ENCODE measurements around the gene ASRGL1. TPM values are rescaled to one million over a fixed set of nuclear protein-coding genes. Genes with fewer than 3 reads are reported as not detected.

Gene ASRGL1
- total and polyA plus RNA-seq, 4 donors: 3.7 to 15.2 (median 8.1) TPM

DNA sequence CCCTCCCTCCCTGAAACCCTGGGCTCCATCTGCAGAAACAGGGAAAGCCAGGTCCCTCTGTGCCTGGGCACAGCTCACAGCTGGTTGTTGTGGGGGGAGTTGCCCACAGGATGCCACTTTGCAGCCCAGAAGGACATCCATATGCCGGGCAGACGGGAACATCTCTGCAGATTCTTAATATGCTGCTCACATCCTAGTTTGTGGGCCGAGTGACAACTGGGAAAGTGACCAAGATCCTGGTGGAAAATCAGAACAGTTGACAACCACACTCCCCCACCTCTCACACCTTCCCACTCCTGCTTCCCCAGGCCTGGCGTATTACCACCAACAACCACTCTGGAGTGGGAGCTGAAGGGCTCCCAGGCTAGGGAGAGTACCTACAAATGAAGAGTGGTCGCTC is 74.3 kb downstream of the ASRGL1 start:
- Histone ChIP-seq H3K9ac (ENCODE audit: low read depth in 1 of 2, low read length in 2 of 2) (no peak overlapping the region), H3K27ac (ENCODE audit: low read depth in 1 of 2, low read length in 2 of 2) (no peak overlapping the region), H3K27me3 (ENCODE audit: control insufficient read depth in 4 of 4, insufficient read depth in 4 of 4, low read length in 3 of 4) (no peaks in the 10 kb centered on the region), H3K36me3 (ENCODE audit: control insufficient read depth in 4 of 4, insufficient read depth in 3 of 4, low read depth in 1 of 4, low read length in 3 of 4) (no peaks in the 10 kb centered on the region), H3K4me3 (ENCODE audit: low read depth in 1 of 3, low read length in 3 of 3) (no peak overlapping the region), H3K4me1 (ENCODE audit: control insufficient read depth in 4 of 4, insufficient read depth in 4 of 4, low read length in 3 of 4) (no peaks in the 10 kb centered on the region), H3K9me3 (ENCODE audit: control insufficient read depth in 4 of 4, low read length in 3 of 4) (no peaks in the 10 kb centered on the region)
- 91% methylated on average over 5 of the region's 5 CpGs for WGBS
- DNase-seq (ENCODE audit: low spot score): no peak
- TF ChIP-seq, protein P1, sequence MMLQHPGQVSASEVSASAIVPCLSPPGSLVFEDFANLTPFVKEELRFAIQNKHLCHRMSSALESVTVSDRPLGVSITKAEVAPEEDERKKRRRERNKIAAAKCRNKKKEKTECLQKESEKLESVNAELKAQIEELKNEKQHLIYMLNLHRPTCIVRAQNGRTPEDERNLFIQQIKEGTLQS (IDR thresholded peaks at IDR 0.05): no peak
- TF ChIP-seq, protein P2, sequence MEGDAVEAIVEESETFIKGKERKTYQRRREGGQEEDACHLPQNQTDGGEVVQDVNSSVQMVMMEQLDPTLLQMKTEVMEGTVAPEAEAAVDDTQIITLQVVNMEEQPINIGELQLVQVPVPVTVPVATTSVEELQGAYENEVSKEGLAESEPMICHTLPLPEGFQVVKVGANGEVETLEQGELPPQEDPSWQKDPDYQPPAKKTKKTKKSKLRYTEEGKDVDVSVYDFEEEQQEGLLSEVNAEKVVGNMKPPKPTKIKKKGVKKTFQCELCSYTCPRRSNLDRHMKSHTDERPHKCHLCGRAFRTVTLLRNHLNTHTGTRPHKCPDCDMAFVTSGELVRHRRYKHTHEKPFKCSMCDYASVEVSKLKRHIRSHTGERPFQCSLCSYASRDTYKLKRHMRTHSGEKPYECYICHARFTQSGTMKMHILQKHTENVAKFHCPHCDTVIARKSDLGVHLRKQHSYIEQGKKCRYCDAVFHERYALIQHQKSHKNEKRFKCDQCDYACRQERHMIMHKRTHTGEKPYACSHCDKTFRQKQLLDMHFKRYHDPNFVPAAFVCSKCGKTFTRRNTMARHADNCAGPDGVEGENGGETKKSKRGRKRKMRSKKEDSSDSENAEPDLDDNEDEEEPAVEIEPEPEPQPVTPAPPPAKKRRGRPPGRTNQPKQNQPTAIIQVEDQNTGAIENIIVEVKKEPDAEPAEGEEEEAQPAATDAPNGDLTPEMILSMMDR (IDR thresholded peaks at IDR 0.05; ENCODE audit: low read depth, low read length, missing input control): no peak
- TF ChIP-seq EGR1 (IDR thresholded peaks at IDR 0.05; ENCODE audit: low read depth in 2 of 2): no peak
- no peak for TF ChIP-seq HNF4G (IDR thresholded peaks at IDR 0.05)
- no peak for TF ChIP-seq FOXA2 (IDR thresholded peaks at IDR 0.05)
- no peak for TF ChIP-seq FOXA1 (IDR thresholded peaks at IDR 0.05)
- TF ChIP-seq YY1 (IDR thresholded peaks at IDR 0.05): no peak
- TF ChIP-seq, protein P3, sequence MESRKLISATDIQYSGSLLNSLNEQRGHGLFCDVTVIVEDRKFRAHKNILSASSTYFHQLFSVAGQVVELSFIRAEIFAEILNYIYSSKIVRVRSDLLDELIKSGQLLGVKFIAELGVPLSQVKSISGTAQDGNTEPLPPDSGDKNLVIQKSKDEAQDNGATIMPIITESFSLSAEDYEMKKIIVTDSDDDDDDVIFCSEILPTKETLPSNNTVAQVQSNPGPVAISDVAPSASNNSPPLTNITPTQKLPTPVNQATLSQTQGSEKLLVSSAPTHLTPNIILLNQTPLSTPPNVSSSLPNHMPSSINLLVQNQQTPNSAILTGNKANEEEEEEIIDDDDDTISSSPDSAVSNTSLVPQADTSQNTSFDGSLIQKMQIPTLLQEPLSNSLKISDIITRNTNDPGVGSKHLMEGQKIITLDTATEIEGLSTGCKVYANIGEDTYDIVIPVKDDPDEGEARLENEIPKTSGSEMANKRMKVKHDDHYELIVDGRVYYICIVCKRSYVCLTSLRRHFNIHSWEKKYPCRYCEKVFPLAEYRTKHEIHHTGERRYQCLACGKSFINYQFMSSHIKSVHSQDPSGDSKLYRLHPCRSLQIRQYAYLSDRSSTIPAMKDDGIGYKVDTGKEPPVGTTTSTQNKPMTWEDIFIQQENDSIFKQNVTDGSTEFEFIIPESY (IDR thresholded peaks at IDR 0.05): no peak
- TF ChIP-seq HNF4A (conservative IDR thresholded peaks at IDR 0.05): no peak
- TF ChIP-seq, protein P4, sequence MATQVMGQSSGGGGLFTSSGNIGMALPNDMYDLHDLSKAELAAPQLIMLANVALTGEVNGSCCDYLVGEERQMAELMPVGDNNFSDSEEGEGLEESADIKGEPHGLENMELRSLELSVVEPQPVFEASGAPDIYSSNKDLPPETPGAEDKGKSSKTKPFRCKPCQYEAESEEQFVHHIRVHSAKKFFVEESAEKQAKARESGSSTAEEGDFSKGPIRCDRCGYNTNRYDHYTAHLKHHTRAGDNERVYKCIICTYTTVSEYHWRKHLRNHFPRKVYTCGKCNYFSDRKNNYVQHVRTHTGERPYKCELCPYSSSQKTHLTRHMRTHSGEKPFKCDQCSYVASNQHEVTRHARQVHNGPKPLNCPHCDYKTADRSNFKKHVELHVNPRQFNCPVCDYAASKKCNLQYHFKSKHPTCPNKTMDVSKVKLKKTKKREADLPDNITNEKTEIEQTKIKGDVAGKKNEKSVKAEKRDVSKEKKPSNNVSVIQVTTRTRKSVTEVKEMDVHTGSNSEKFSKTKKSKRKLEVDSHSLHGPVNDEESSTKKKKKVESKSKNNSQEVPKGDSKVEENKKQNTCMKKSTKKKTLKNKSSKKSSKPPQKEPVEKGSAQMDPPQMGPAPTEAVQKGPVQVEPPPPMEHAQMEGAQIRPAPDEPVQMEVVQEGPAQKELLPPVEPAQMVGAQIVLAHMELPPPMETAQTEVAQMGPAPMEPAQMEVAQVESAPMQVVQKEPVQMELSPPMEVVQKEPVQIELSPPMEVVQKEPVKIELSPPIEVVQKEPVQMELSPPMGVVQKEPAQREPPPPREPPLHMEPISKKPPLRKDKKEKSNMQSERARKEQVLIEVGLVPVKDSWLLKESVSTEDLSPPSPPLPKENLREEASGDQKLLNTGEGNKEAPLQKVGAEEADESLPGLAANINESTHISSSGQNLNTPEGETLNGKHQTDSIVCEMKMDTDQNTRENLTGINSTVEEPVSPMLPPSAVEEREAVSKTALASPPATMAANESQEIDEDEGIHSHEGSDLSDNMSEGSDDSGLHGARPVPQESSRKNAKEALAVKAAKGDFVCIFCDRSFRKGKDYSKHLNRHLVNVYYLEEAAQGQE (IDR thresholded peaks at IDR 0.05): no peak
- TF ChIP-seq, protein P5, sequence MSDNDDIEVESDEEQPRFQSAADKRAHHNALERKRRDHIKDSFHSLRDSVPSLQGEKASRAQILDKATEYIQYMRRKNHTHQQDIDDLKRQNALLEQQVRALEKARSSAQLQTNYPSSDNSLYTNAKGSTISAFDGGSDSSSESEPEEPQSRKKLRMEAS (IDR thresholded peaks at IDR 0.05): no peak
- TF ChIP-seq JUND (IDR thresholded peaks at IDR 0.05): no peak
- TF ChIP-seq RXRA (IDR thresholded peaks at IDR 0.05): no peak
- no peak for TF ChIP-seq TAF1 (conservative IDR thresholded peaks at IDR 0.05)
- TF ChIP-seq SP1 (IDR thresholded peaks at IDR 0.05): no peak
- TF ChIP-seq RAD21 (IDR thresholded peaks at IDR 0.05): no peak
- no peak for TF ChIP-seq GABPA (IDR thresholded peaks at IDR 0.05 in 1 of 2, conservative IDR thresholded peaks at IDR 0.05 in 1 of 2)
- TF ChIP-seq NR2F2 (IDR thresholded peaks at IDR 0.05): no peak
